ENCODE data around the gene SLC32A1.

DNA sequence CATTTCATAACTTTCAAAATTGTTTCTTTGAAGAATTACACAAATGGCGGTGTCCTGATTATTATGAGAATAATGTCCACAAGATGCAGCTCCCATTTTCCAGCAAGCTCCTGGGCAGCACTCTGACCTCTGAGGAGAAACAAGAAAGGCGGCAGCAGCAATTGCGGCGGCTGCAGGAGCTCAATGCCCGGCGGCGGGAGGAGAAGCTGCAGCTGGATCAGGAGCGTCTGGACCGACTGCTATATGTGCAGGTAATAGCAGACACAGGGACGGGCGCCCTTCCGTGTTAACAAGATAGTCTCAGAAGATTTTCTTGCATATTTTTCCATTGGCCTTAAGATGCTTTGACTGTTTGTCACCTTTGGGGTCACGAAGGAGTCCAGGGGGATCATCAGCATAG is 30.6 kb downstream of the SLC32A1 start:
- TF ChIP-seq POLR2AphosphoS5 (IDR thresholded peaks at IDR 0.05; ENCODE audit: insufficient read depth, low read depth, low read length): no peak
- TF ChIP-seq, protein P1, sequence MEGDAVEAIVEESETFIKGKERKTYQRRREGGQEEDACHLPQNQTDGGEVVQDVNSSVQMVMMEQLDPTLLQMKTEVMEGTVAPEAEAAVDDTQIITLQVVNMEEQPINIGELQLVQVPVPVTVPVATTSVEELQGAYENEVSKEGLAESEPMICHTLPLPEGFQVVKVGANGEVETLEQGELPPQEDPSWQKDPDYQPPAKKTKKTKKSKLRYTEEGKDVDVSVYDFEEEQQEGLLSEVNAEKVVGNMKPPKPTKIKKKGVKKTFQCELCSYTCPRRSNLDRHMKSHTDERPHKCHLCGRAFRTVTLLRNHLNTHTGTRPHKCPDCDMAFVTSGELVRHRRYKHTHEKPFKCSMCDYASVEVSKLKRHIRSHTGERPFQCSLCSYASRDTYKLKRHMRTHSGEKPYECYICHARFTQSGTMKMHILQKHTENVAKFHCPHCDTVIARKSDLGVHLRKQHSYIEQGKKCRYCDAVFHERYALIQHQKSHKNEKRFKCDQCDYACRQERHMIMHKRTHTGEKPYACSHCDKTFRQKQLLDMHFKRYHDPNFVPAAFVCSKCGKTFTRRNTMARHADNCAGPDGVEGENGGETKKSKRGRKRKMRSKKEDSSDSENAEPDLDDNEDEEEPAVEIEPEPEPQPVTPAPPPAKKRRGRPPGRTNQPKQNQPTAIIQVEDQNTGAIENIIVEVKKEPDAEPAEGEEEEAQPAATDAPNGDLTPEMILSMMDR (IDR thresholded peaks at IDR 0.05; ENCODE audit: extremely low read depth in 1 of 2, insufficient read depth in 1 of 2, low read depth in 1 of 2, low read length in 2 of 2): no peak

Measured in endothelial cell of umbilical vein (primary cell).